Measurements from ENCODE around the gene ZSCAN1. TPM values are rescaled to one million over a fixed set of nuclear protein-coding genes. Genes with fewer than 3 reads are reported as not detected.

The ZSCAN1 gene
- total and polyA plus RNA-seq, 10 of the 15 experiments (the other 5 are each of a cell fraction or from before 2014, with no cell fraction given): not detected

GRCh38 chr19:58056261-58056660 is 22.4 kb downstream of the ZSCAN1 start:
- Histone ChIP-seq H2AFZ (ENCODE audit: control insufficient read depth, low read depth, low read length) (no peak overlapping the region), H3K4me1 (ENCODE audit: control insufficient read depth, insufficient read depth, low read length) (no peaks in the 10 kb centered on the region), H3K27ac (ENCODE audit: control insufficient read depth, insufficient read depth) (no peak overlapping the region), H4K20me1 (ENCODE audit: control insufficient read depth, insufficient read depth) (no peaks in the 10 kb centered on the region), H3K4me3 (no peak overlapping the region), H3K79me2 (ENCODE audit: control insufficient read depth, insufficient read depth, low read length) (no peaks in the 10 kb centered on the region), H3K4me2 (ENCODE audit: control insufficient read depth, insufficient read depth) (no peak overlapping the region), H3K36me3 (ENCODE audit: control insufficient read depth in 2 of 2, insufficient read depth in 2 of 2, low read length in 1 of 2) (no peaks in the 10 kb centered on the region), H3K9ac (ENCODE audit: control insufficient read depth, insufficient read depth, low read length) (no peak overlapping the region), H3K9me3 (replicated peaks; ENCODE audit: control insufficient read depth, insufficient read depth, low read length) (peaks cover 8% of the 10 kb centered on the region; the same call in 2 of the 3 replicates), H3K27me3 (replicated peaks in 1 of 2; ENCODE audit: control insufficient read depth in 2 of 2, insufficient read depth in 2 of 2, low read length in 1 of 2) (no peaks in the 10 kb centered on the region)
- in situ Hi-C loops (cut with MboI) (no loop called here), intact Hi-C loops (cut with micrococcal nuclease; ENCODE audit: unreplicated experiment) (no loop called here)
- DNase-seq (ENCODE audit: low read depth, low spot score) (no peak), ATAC-seq (no peak), FAIRE-seq (no peak)
- 26% methylated on average over 6 of the region's 8 CpGs for WGBS (ENCODE audit: insufficient coverage, insufficient replicate concordance, low lambda C conversion rate, missing lambda C conversion rate)
- ChIA-PET POLR2A (no interaction called here), RAD21 (ENCODE audit: unreplicated experiment) (no interaction called here), CTCF (no interaction called here), SMC1A (ENCODE audit: uncharacterized antibody, unreplicated experiment) (no interaction called here)
- no TSS peak for BruUV-seq (replicated peaks)
- TF ChIP-seq EZH2 (IDR thresholded peaks at IDR 0.05; ENCODE audit: borderline replicate concordance, control insufficient read depth, low read depth, low read length) (no peak), BACH1 (IDR thresholded peaks at IDR 0.05; ENCODE audit: borderline replicate concordance) (no peak), FOXM1 (IDR thresholded peaks at IDR 0.05; ENCODE audit: low read depth, low read length) (no peak), RUNX3 (IDR thresholded peaks at IDR 0.05; ENCODE audit: low read length) (no peak), EP300 (IDR thresholded peaks at IDR 0.05; ENCODE audit: borderline replicate concordance in 1 of 2, control insufficient read depth in 1 of 2, low read depth in 2 of 2, low read length in 2 of 2) (no peak), KAT2A (conservative IDR thresholded peaks at IDR 0.05; ENCODE audit: control insufficient read depth, low read depth, low read length) (no peak), RB1 (IDR thresholded peaks at IDR 0.05; ENCODE audit: borderline replicate concordance) (no peak)
- TF ChIP-seq, protein P1, sequence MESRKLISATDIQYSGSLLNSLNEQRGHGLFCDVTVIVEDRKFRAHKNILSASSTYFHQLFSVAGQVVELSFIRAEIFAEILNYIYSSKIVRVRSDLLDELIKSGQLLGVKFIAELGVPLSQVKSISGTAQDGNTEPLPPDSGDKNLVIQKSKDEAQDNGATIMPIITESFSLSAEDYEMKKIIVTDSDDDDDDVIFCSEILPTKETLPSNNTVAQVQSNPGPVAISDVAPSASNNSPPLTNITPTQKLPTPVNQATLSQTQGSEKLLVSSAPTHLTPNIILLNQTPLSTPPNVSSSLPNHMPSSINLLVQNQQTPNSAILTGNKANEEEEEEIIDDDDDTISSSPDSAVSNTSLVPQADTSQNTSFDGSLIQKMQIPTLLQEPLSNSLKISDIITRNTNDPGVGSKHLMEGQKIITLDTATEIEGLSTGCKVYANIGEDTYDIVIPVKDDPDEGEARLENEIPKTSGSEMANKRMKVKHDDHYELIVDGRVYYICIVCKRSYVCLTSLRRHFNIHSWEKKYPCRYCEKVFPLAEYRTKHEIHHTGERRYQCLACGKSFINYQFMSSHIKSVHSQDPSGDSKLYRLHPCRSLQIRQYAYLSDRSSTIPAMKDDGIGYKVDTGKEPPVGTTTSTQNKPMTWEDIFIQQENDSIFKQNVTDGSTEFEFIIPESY (IDR thresholded peaks at IDR 0.05): no peak
- TF ChIP-seq, protein P2, sequence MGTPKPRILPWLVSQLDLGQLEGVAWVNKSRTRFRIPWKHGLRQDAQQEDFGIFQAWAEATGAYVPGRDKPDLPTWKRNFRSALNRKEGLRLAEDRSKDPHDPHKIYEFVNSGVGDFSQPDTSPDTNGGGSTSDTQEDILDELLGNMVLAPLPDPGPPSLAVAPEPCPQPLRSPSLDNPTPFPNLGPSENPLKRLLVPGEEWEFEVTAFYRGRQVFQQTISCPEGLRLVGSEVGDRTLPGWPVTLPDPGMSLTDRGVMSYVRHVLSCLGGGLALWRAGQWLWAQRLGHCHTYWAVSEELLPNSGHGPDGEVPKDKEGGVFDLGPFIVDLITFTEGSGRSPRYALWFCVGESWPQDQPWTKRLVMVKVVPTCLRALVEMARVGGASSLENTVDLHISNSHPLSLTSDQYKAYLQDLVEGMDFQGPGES (IDR thresholded peaks at IDR 0.05): no peak

Data from GM12878 (cell line).